NCI-H2029 treated with DMSO at 0.1 percent for 48 hours (cell line): ENCODE results near the gene COX7A2L.

Source experiments
- DNase-seq: peaks from one replicate; lab custom pipeline; 2025; lab: John Stamatoyannopoulos, UW

Gene COX7A2L

GRCh38 chr2:42317486-42317885 lies 43.5 kb downstream of the COX7A2L start:
- DNase-seq: no peak

- no peak for DNase-seq
Observed at GRCh38 chr2:42316910-42317309, 44.1 kb downstream of the COX7A2L start.

GRCh38 chr2:42315844-42316470 lies 45.1 kb downstream of the COX7A2L start:
- DNase-seq: no peak

- no peak for DNase-seq
Observed at GRCh38 chr2:42314892-42315468, 46.0 kb downstream of the COX7A2L start.

GRCh38 chr2:42312106-42312505 lies 48.9 kb downstream of the COX7A2L start:
- peak; percentile 10 for DNase-seq

- no peak for DNase-seq
Observed at GRCh38 chr2:42310007-42310515, 51.0 kb downstream of the COX7A2L start.

GRCh38 chr2:42309366-42309765 lies 51.7 kb downstream of the COX7A2L start:
- DNase-seq: no peak

- no peak for DNase-seq
Observed at GRCh38 chr2:42307180-42307579, 53.8 kb downstream of the COX7A2L start.

- no peak for DNase-seq
Observed at GRCh38 chr2:42304059-42304713, 56.8 kb downstream of the COX7A2L start.

GRCh38 chr2:42303252-42303651 lies 57.8 kb downstream of the COX7A2L start:
- DNase-seq: no peak

GRCh38 chr2:42300527-42300926 lies 60.5 kb downstream of the COX7A2L start:
- no peak for DNase-seq
